ENCODE data around the gene ILKAP. TPM values are rescaled to one million over a fixed set of nuclear protein-coding genes. Genes with fewer than 3 reads are reported as not detected.

ILKAP gene
- polyA plus RNA-seq, 1 of the 3 experiments (the other 2 are of a cell fraction), result 49.2 TPM

DNA sequence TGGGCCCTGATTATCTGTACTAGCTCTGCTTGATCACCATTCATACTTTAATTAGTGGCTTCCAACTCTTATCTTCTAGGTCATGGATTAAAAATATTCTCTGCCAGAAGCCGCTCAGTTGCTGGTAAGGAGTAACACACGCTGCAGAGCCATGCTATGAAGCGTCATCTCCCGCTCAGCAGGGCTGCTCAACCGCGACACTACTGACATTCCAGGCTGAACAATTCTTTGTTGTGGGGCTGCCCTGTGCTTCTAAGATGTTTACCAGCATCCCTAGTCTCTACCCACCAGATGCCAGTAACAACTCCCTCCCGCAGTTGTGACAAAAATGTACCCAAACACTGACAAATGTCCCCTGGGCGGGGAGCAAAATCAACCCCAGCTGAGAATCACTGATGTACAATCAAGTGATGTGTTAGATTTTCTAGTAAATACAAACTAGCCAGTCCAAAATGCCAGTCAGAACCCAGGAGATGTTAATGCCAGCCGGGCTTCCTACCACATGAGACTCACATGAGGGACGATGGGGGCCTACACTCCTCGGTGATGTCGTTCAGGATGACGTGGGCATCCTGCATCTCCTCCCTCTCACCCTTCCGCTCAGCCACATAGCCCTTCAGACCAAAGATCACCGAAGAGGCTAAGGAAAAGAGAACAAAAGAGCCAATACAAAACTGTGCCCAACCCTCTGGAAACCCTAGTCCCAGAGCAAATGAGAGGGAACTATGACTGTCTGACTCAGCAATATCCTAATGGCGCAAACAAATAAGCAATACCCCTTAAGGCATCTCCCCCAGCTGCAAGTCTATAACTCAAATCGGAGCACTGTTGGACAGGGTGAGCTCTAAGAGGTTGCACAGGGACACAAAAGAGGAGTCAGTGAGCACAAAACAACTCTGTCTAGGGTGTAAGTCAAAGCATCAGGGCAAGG, 15.6 kb downstream of the ILKAP start:
- ChIA-PET POLR2A (no interaction called here), CTCF (interaction anchor here (0.5 to 0.8 kb wide), 2 partner anchors 14 to 69 kb away, joined by 3 read pairs; no protein-coding TSS in a partner anchor)
- WGBS (ENCODE audit: low lambda C conversion rate), result 95% methylated on average over 17 of the region's 17 CpGs

More for the DNA sequence above, 15.6 kb downstream of the ILKAP start:
- no peaks in the 10 kb centered on the region for H3K9me3 ChIP-seq
- peaks cover 0 to under 1% of the 10 kb centered on the region in 2 experiments; a peak in 1 of 4 replicates for H3K4me1 ChIP-seq (ENCODE audit: control insufficient read depth in 1 of 2, insufficient read depth in 2 of 2, low read depth in 1 of 2, low read length in 1 of 2)
- peaks cover 74 to 85% of the 10 kb centered on the region in 2 experiments for H3K36me3 ChIP-seq (replicated peaks in 1 of 2; ENCODE audit: control insufficient read depth in 1 of 2, insufficient read depth in 2 of 2, low read length in 1 of 2)
- H3K4me3 ChIP-seq (ENCODE audit: low read depth in 2 of 2, low read length in 1 of 2), result no peak overlapping the region
- no peaks in the 10 kb centered on the region for H3F3A ChIP-seq (replicated peaks; ENCODE audit: insufficient read depth)
- DNase-seq, result no peak
- H3K4me2 ChIP-seq, result no peak overlapping the region
- H3K9ac ChIP-seq, result no peak overlapping the region
- no peaks in the 10 kb centered on the region for H3K27me3 ChIP-seq (ENCODE audit: insufficient read depth)
- no peaks in the 10 kb centered on the region for H4K20me1 ChIP-seq (ENCODE audit: insufficient read depth)
- no peak for TF ChIP-seq NRF1 (IDR thresholded peaks at IDR 0.05; ENCODE audit: low read depth, low read length)
- no peak for TF ChIP-seq GATA2 (CRISPR knock-in tag; IDR thresholded peaks at IDR 0.05)
- TF ChIP-seq RAD21 (IDR thresholded peaks at IDR 0.05; ENCODE audit: low read length), result no peak
- TF ChIP-seq, protein P1, sequence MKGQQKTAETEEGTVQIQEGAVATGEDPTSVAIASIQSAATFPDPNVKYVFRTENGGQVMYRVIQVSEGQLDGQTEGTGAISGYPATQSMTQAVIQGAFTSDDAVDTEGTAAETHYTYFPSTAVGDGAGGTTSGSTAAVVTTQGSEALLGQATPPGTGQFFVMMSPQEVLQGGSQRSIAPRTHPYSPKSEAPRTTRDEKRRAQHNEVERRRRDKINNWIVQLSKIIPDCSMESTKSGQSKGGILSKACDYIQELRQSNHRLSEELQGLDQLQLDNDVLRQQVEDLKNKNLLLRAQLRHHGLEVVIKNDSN (IDR thresholded peaks at IDR 0.05; ENCODE audit: borderline replicate concordance, low read depth), result no peak
- TF ChIP-seq, protein P2, sequence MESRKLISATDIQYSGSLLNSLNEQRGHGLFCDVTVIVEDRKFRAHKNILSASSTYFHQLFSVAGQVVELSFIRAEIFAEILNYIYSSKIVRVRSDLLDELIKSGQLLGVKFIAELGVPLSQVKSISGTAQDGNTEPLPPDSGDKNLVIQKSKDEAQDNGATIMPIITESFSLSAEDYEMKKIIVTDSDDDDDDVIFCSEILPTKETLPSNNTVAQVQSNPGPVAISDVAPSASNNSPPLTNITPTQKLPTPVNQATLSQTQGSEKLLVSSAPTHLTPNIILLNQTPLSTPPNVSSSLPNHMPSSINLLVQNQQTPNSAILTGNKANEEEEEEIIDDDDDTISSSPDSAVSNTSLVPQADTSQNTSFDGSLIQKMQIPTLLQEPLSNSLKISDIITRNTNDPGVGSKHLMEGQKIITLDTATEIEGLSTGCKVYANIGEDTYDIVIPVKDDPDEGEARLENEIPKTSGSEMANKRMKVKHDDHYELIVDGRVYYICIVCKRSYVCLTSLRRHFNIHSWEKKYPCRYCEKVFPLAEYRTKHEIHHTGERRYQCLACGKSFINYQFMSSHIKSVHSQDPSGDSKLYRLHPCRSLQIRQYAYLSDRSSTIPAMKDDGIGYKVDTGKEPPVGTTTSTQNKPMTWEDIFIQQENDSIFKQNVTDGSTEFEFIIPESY (IDR thresholded peaks at IDR 0.05; ENCODE audit: borderline replicate concordance, low read depth), result no peak
- TF ChIP-seq TAF1 (IDR thresholded peaks at IDR 0.05; ENCODE audit: borderline replicate concordance, low read depth, low read length), result no peak
- no peak for TF ChIP-seq RFX5 (IDR thresholded peaks at IDR 0.05; ENCODE audit: low read length)
- no peak for TF ChIP-seq YY1 (IDR thresholded peaks at IDR 0.05; ENCODE audit: low read depth)
- TF ChIP-seq GABPA (IDR thresholded peaks at IDR 0.05; ENCODE audit: low read depth), result no peak
- no peak for TF ChIP-seq RCOR1 (IDR thresholded peaks at IDR 0.05; ENCODE audit: low read length)
- TF ChIP-seq JUND (IDR thresholded peaks at IDR 0.05), result no peak
- TF ChIP-seq, protein P3, sequence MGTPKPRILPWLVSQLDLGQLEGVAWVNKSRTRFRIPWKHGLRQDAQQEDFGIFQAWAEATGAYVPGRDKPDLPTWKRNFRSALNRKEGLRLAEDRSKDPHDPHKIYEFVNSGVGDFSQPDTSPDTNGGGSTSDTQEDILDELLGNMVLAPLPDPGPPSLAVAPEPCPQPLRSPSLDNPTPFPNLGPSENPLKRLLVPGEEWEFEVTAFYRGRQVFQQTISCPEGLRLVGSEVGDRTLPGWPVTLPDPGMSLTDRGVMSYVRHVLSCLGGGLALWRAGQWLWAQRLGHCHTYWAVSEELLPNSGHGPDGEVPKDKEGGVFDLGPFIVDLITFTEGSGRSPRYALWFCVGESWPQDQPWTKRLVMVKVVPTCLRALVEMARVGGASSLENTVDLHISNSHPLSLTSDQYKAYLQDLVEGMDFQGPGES (IDR thresholded peaks at IDR 0.05; ENCODE audit: low read depth, low read length), result no peak
- TF ChIP-seq, protein P4, sequence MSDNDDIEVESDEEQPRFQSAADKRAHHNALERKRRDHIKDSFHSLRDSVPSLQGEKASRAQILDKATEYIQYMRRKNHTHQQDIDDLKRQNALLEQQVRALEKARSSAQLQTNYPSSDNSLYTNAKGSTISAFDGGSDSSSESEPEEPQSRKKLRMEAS (IDR thresholded peaks at IDR 0.05; ENCODE audit: low read depth), result no peak
- TF ChIP-seq, protein P5, sequence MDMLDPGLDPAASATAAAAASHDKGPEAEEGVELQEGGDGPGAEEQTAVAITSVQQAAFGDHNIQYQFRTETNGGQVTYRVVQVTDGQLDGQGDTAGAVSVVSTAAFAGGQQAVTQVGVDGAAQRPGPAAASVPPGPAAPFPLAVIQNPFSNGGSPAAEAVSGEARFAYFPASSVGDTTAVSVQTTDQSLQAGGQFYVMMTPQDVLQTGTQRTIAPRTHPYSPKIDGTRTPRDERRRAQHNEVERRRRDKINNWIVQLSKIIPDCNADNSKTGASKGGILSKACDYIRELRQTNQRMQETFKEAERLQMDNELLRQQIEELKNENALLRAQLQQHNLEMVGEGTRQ (IDR thresholded peaks at IDR 0.05; ENCODE audit: borderline replicate concordance, low read depth, low read length), result no peak
- TF ChIP-seq TEAD4 (IDR thresholded peaks at IDR 0.05; ENCODE audit: borderline replicate concordance, insufficient read depth), result no peak
- no peak for TF ChIP-seq NFIC (IDR thresholded peaks at IDR 0.05; ENCODE audit: borderline replicate concordance)
- H3K9me2 ChIP-seq, result no peaks in the 10 kb centered on the region
- no peak overlapping the region for H3K27ac ChIP-seq (ENCODE audit: low read depth in 2 of 2, low read length in 1 of 2)
- peaks cover 7% of the 10 kb centered on the region; the same call in 1 of the 2 replicates for H3K79me2 ChIP-seq (ENCODE audit: insufficient read depth)
- no peak overlapping the region for H2AFZ ChIP-seq (ENCODE audit: low read depth)

All from SK-N-SH (cell line).